ENCODE results near the gene CCN2. TPM values are rescaled to one million over a fixed set of nuclear protein-coding genes. Genes with fewer than 3 reads are reported as not detected.

CCN2 gene
- total RNA-seq, 1 donor, result 221 TPM

GRCh38 chr6:131966443-131966842 lies 15.3 kb upstream of the CCN2 start:
- no peaks in the 10 kb centered on the region for H3K9me3 ChIP-seq (ENCODE audit: low read depth, low read length)
- no peak overlapping the region for H2AFZ ChIP-seq (ENCODE audit: low read length)
- H3K79me2 ChIP-seq (ENCODE audit: insufficient read depth, low read length), result no peaks in the 10 kb centered on the region
- no peaks in the 10 kb centered on the region for H4K20me1 ChIP-seq (ENCODE audit: insufficient read depth, low read length)
- H3K4me2 ChIP-seq (ENCODE audit: insufficient read depth, low read length), result no peak overlapping the region
- no peak overlapping the region for H3K4me3 ChIP-seq (ENCODE audit: insufficient read depth, low read length)
- no peaks in the 10 kb centered on the region for H3K27me3 ChIP-seq (ENCODE audit: insufficient read depth, low read length)
- H3K36me3 ChIP-seq (ENCODE audit: insufficient read depth, low read length), result no peaks in the 10 kb centered on the region
- TF ChIP-seq CTCF (IDR thresholded peaks at IDR 0.05; ENCODE audit: extremely low read depth, low read depth, low read length), result no peak
- H3K4me1 ChIP-seq (ENCODE audit: insufficient read depth, low read length), result no peaks in the 10 kb centered on the region
- H3K27ac ChIP-seq (ENCODE audit: low read depth, low read length), result no peak overlapping the region
- no peak for DNase-seq (ENCODE audit: insufficient read length, low spot score, missing footprints)

- no peak overlapping the region for H3K4me3 ChIP-seq (ENCODE audit: insufficient read depth, low read length)
- no peaks in the 10 kb centered on the region for H3K27me3 ChIP-seq (ENCODE audit: insufficient read depth, low read length)
- H3K9me3 ChIP-seq (ENCODE audit: low read depth, low read length), result no peaks in the 10 kb centered on the region
- H3K4me2 ChIP-seq (ENCODE audit: insufficient read depth, low read length), result no peak overlapping the region
- H4K20me1 ChIP-seq (ENCODE audit: insufficient read depth, low read length), result no peaks in the 10 kb centered on the region
- H3K36me3 ChIP-seq (ENCODE audit: insufficient read depth, low read length), result no peaks in the 10 kb centered on the region
- DNase-seq (ENCODE audit: insufficient read length, low spot score, missing footprints), result no peak
- H3K4me1 ChIP-seq (ENCODE audit: insufficient read depth, low read length), result peaks cover 8% of the 10 kb centered on the region
- H3K27ac ChIP-seq (ENCODE audit: low read depth, low read length), result no peak overlapping the region
- H2AFZ ChIP-seq (ENCODE audit: low read length), result no peak overlapping the region
- no peak for TF ChIP-seq CTCF (IDR thresholded peaks at IDR 0.05; ENCODE audit: extremely low read depth, low read depth, low read length)
- H3K79me2 ChIP-seq (ENCODE audit: insufficient read depth, low read length), result no peaks in the 10 kb centered on the region
Observed at GRCh38 chr6:131963063-131963462, 11.9 kb upstream of the CCN2 start.

- DNase-seq (ENCODE audit: insufficient read length, low spot score, missing footprints), result no peak
- H4K20me1 ChIP-seq (ENCODE audit: insufficient read depth, low read length), result no peaks in the 10 kb centered on the region
- no peak overlapping the region for H3K4me3 ChIP-seq (ENCODE audit: insufficient read depth, low read length)
- no peak overlapping the region for H2AFZ ChIP-seq (ENCODE audit: low read length)
- no peak overlapping the region for H3K27ac ChIP-seq (ENCODE audit: low read depth, low read length)
- no peaks in the 10 kb centered on the region for H3K79me2 ChIP-seq (ENCODE audit: insufficient read depth, low read length)
- peak; percentile 35 for TF ChIP-seq CTCF (IDR thresholded peaks at IDR 0.05; ENCODE audit: extremely low read depth, low read depth, low read length)
- no peak overlapping the region for H3K4me2 ChIP-seq (ENCODE audit: insufficient read depth, low read length)
- H3K36me3 ChIP-seq (ENCODE audit: insufficient read depth, low read length), result no peaks in the 10 kb centered on the region
- no peaks in the 10 kb centered on the region for H3K9me3 ChIP-seq (ENCODE audit: low read depth, low read length)
- no peaks in the 10 kb centered on the region for H3K27me3 ChIP-seq (ENCODE audit: insufficient read depth, low read length)
- peaks cover 9% of the 10 kb centered on the region for H3K4me1 ChIP-seq (ENCODE audit: insufficient read depth, low read length)
Observed at GRCh38 chr6:131960371-131961133, 9.4 kb upstream of the CCN2 start.

- no peaks in the 10 kb centered on the region for H3K9me3 ChIP-seq (ENCODE audit: low read depth, low read length)
- H3K27me3 ChIP-seq (ENCODE audit: insufficient read depth, low read length), result no peaks in the 10 kb centered on the region
- H3K4me3 ChIP-seq (ENCODE audit: insufficient read depth, low read length), result no peak overlapping the region
- no peak overlapping the region for H3K4me2 ChIP-seq (ENCODE audit: insufficient read depth, low read length)
- no peaks in the 10 kb centered on the region for H4K20me1 ChIP-seq (ENCODE audit: insufficient read depth, low read length)
- peaks cover 26% of the 10 kb centered on the region for H3K4me1 ChIP-seq (ENCODE audit: insufficient read depth, low read length)
- H3K36me3 ChIP-seq (ENCODE audit: insufficient read depth, low read length), result no peaks in the 10 kb centered on the region
- H3K79me2 ChIP-seq (ENCODE audit: insufficient read depth, low read length), result no peaks in the 10 kb centered on the region
- peak overlapping the region; percentile 28 for H2AFZ ChIP-seq (ENCODE audit: low read length)
- no peak overlapping the region for H3K27ac ChIP-seq (ENCODE audit: low read depth, low read length)
- peak; percentile 35 for DNase-seq (ENCODE audit: insufficient read length, low spot score, missing footprints)
- TF ChIP-seq CTCF (IDR thresholded peaks at IDR 0.05; ENCODE audit: extremely low read depth, low read depth, low read length), result no peak
Observed at GRCh38 chr6:131958542-131959470, 7.6 kb upstream of the CCN2 start.
